ENCODE data around the gene SLC25A25.

GRCh38 chr9:128151309-128152132 lies 83.5 kb downstream of the SLC25A25 start:
- TF ChIP-seq, protein P1, sequence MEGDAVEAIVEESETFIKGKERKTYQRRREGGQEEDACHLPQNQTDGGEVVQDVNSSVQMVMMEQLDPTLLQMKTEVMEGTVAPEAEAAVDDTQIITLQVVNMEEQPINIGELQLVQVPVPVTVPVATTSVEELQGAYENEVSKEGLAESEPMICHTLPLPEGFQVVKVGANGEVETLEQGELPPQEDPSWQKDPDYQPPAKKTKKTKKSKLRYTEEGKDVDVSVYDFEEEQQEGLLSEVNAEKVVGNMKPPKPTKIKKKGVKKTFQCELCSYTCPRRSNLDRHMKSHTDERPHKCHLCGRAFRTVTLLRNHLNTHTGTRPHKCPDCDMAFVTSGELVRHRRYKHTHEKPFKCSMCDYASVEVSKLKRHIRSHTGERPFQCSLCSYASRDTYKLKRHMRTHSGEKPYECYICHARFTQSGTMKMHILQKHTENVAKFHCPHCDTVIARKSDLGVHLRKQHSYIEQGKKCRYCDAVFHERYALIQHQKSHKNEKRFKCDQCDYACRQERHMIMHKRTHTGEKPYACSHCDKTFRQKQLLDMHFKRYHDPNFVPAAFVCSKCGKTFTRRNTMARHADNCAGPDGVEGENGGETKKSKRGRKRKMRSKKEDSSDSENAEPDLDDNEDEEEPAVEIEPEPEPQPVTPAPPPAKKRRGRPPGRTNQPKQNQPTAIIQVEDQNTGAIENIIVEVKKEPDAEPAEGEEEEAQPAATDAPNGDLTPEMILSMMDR (IDR thresholded peaks at IDR 0.05) = no peak
- TF ChIP-seq POLR2A (IDR thresholded peaks at IDR 0.05) = no peak

Measured in esophagus squamous epithelium (tissue), 4 donors.